ENCODE measurements around the gene PTPRB.
A peak's percentile ranks its signal among the peaks of the same experiment; 100 is the strongest.

Gene PTPRB

GRCh38 chr12:70639535-70639934 lies 2.3 kb upstream of the PTPRB start:
- Histone ChIP-seq H3K36me3 (ENCODE audit: control insufficient read depth, insufficient read depth, low read length) (no peaks in the 10 kb centered on the region), H3K9me3 (ENCODE audit: control insufficient read depth, low read length) (no peaks in the 10 kb centered on the region), H3K4me3 (ENCODE audit: low read length) (no peak overlapping the region), H3K4me1 (ENCODE audit: control insufficient read depth, insufficient read depth, low read length) (no peaks in the 10 kb centered on the region), H3K9ac (ENCODE audit: low read length) (no peak overlapping the region), H3K27me3 (ENCODE audit: control insufficient read depth, insufficient read depth, low read length) (no peaks in the 10 kb centered on the region)

DNA sequence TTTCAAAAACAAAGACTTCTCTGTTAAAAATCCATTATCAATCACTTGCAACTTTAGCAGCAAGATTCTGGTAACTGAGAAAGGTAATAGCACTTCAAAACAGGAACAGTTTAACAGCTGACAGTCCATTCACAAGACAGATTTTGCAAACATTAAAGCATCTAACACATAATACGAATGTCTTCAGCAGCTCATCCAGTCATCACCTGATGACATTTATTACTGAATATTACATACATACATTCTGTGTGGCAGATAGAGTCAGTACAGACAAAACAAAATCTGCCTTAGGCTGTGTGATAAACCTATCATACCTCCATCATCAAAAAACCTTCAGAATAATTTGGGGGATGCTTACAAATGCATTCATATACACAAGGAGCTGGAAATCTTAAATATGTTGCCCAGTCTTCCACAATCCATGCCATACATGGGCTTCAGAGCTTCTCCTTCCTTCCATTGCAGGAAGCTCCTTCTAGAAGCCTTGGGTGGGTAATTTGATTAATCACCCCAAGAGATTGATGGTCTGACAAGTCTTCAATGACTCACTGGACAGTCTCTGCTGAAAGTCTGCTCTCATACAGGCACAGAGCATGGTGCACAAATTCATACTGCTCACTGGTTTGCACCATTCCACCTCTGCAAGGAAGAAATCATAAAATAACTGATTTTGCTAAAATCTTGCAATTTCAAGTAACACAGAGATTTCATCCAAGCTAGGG lies 1.6 kb upstream of the PTPRB start:
- H3K9ac ChIP-seq (ENCODE audit: low read length) = no peak overlapping the region
- H3K4me3 ChIP-seq (ENCODE audit: low read length) = no peak overlapping the region
- no peaks in the 10 kb centered on the region for H3K9me3 ChIP-seq (ENCODE audit: control insufficient read depth, low read length)
- H3K36me3 ChIP-seq (ENCODE audit: control insufficient read depth, insufficient read depth, low read length) = no peaks in the 10 kb centered on the region
- H3K27me3 ChIP-seq (ENCODE audit: control insufficient read depth, insufficient read depth, low read length) = no peaks in the 10 kb centered on the region
- no peaks in the 10 kb centered on the region for H3K4me1 ChIP-seq (ENCODE audit: control insufficient read depth, insufficient read depth, low read length)

GRCh38 chr12:70635755-70636154 lies 1.5 kb downstream of the PTPRB start:
- H3K4me3 ChIP-seq (ENCODE audit: low read length) = no peak overlapping the region
- H3K36me3 ChIP-seq (ENCODE audit: control insufficient read depth, insufficient read depth, low read length) = no peaks in the 10 kb centered on the region
- no peaks in the 10 kb centered on the region for H3K9me3 ChIP-seq (ENCODE audit: control insufficient read depth, low read length)
- H3K4me1 ChIP-seq (ENCODE audit: control insufficient read depth, insufficient read depth, low read length) = no peaks in the 10 kb centered on the region
- no peaks in the 10 kb centered on the region for H3K27me3 ChIP-seq (ENCODE audit: control insufficient read depth, insufficient read depth, low read length)
- H3K9ac ChIP-seq (ENCODE audit: low read length) = no peak overlapping the region

DNA sequence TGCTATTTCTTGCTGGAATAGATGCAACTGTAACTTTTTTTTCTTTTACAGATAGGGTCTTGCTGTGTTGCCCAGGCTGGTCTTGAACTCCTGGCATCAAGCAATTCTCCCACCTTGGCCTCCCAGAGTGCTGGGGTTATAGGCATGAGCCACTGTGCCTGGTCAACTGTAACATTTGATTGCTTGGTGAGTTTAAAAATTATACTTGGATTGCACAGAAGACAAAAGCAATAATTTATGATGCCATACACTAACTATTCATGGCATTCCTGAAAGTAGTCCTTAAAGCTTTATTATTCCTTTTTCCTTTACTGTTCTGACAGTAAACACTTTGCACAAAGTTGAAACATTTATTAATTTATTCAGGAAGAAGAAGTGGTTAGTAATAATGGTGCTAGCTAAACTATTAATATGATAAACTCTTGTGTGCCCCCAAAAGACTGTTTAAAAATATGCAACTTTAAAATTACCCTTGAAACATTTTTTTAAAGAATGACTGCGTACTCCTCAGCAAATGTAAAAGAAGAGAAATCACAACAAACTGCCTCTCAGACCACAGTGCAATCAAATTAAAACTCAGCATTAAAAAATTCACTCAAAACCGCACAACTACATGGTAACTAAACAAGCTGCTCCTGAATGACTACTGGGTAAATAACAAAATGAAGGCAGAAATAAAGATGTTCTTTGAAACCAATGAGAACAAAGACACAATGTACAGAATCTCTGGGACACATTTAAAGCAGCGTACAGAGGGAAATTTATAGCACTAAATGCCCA lies 8.3 kb downstream of the PTPRB start:
- no peaks in the 10 kb centered on the region for H3K27me3 ChIP-seq (ENCODE audit: control insufficient read depth, insufficient read depth, low read length)
- no peaks in the 10 kb centered on the region for H3K4me1 ChIP-seq (ENCODE audit: control insufficient read depth, insufficient read depth, low read length)
- H3K9ac ChIP-seq (ENCODE audit: low read length) = no peak overlapping the region
- no peaks in the 10 kb centered on the region for H3K9me3 ChIP-seq (ENCODE audit: control insufficient read depth, low read length)
- no peak overlapping the region for H3K4me3 ChIP-seq (ENCODE audit: low read length)
- H3K36me3 ChIP-seq (ENCODE audit: control insufficient read depth, insufficient read depth, low read length) = no peaks in the 10 kb centered on the region

DNA sequence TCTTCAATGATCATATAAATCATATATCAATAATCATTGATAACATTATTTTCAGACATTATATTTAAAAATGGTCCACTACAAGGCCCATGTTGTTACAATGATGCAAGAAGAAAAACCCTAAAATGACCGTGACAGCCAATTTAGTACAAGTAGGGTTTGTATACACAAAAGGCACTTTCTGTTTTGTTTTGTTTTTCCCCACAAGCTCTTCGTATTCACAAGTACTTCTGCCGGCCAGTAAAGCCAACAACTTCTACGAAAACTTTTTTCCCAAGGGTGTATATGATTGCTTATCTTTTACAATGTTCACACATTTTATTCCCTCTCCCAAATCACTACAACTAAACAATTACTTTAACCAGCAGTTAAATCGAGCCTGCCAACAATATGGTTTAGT lies 9.6 kb downstream of the PTPRB start:
- Histone ChIP-seq H3K4me1 (ENCODE audit: control insufficient read depth, insufficient read depth, low read length) (no peaks in the 10 kb centered on the region), H3K9me3 (ENCODE audit: control insufficient read depth, low read length) (no peaks in the 10 kb centered on the region), H3K27me3 (ENCODE audit: control insufficient read depth, insufficient read depth, low read length) (no peaks in the 10 kb centered on the region), H3K36me3 (ENCODE audit: control insufficient read depth, insufficient read depth, low read length) (no peaks in the 10 kb centered on the region), H3K9ac (ENCODE audit: low read length) (no peak overlapping the region), H3K4me3 (ENCODE audit: low read length) (no peak overlapping the region)

DNA sequence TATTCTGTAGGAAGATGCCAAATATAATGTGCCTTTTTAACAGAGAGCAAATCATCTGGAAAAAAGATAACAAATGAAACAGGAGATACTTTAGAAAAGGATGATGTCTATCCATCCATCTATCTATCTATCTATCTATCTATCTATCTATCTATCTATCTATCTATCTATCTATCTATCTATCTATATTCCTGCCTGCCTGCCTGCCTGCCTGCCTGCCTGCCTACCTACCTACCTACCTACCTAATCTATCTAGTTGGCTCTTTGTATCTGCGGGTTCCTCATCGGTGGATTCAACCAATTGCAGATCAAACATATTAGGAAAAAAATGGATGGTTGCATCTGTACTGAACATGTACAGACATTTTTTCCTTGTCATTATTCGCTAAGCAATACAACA lies 11.0 kb downstream of the PTPRB start:
- Histone ChIP-seq H3K27me3 (ENCODE audit: control insufficient read depth, insufficient read depth, low read length) (no peaks in the 10 kb centered on the region), H3K9ac (ENCODE audit: low read length) (no peak overlapping the region), H3K4me3 (ENCODE audit: low read length) (no peak overlapping the region), H3K4me1 (ENCODE audit: control insufficient read depth, insufficient read depth, low read length) (no peaks in the 10 kb centered on the region), H3K9me3 (ENCODE audit: control insufficient read depth, low read length) (no peaks in the 10 kb centered on the region), H3K36me3 (ENCODE audit: control insufficient read depth, insufficient read depth, low read length) (no peaks in the 10 kb centered on the region)

GRCh38 chr12:70619471-70620152 lies 17.6 kb downstream of the PTPRB start:
- Histone ChIP-seq H3K9ac (ENCODE audit: low read length) (no peak overlapping the region), H3K4me1 (ENCODE audit: control insufficient read depth, insufficient read depth, low read length) (no peaks in the 10 kb centered on the region), H3K4me3 (ENCODE audit: low read length) (no peak overlapping the region), H3K27me3 (ENCODE audit: control insufficient read depth, insufficient read depth, low read length) (no peaks in the 10 kb centered on the region), H3K9me3 (ENCODE audit: control insufficient read depth, low read length) (no peaks in the 10 kb centered on the region), H3K36me3 (ENCODE audit: control insufficient read depth, insufficient read depth, low read length) (no peaks in the 10 kb centered on the region)

- Histone ChIP-seq H3K4me1 (ENCODE audit: control insufficient read depth, insufficient read depth, low read length) (no peaks in the 10 kb centered on the region), H3K36me3 (ENCODE audit: control insufficient read depth, insufficient read depth, low read length) (no peaks in the 10 kb centered on the region), H3K9me3 (ENCODE audit: control insufficient read depth, low read length) (no peaks in the 10 kb centered on the region), H3K9ac (ENCODE audit: low read length) (no peak overlapping the region), H3K27me3 (ENCODE audit: control insufficient read depth, insufficient read depth, low read length) (no peaks in the 10 kb centered on the region), H3K4me3 (ENCODE audit: low read length) (no peak overlapping the region)
Observed at GRCh38 chr12:70618371-70618770, 18.9 kb downstream of the PTPRB start.

- Histone ChIP-seq H3K36me3 (ENCODE audit: control insufficient read depth, insufficient read depth, low read length) (no peaks in the 10 kb centered on the region), H3K9me3 (ENCODE audit: control insufficient read depth, low read length) (no peaks in the 10 kb centered on the region), H3K9ac (ENCODE audit: low read length) (no peak overlapping the region), H3K4me3 (ENCODE audit: low read length) (no peak overlapping the region), H3K27me3 (ENCODE audit: control insufficient read depth, insufficient read depth, low read length) (no peaks in the 10 kb centered on the region), H3K4me1 (ENCODE audit: control insufficient read depth, insufficient read depth, low read length) (peaks cover 4% of the 10 kb centered on the region)
Observed at GRCh38 chr12:70617450-70617849, 19.8 kb downstream of the PTPRB start.

- peaks cover 6% of the 10 kb centered on the region for H3K4me1 ChIP-seq (ENCODE audit: control insufficient read depth, insufficient read depth, low read length)
- no peaks in the 10 kb centered on the region for H3K36me3 ChIP-seq (ENCODE audit: control insufficient read depth, insufficient read depth, low read length)
- no peak overlapping the region for H3K4me3 ChIP-seq (ENCODE audit: low read length)
- no peaks in the 10 kb centered on the region for H3K9me3 ChIP-seq (ENCODE audit: control insufficient read depth, low read length)
- no peaks in the 10 kb centered on the region for H3K27me3 ChIP-seq (ENCODE audit: control insufficient read depth, insufficient read depth, low read length)
- H3K9ac ChIP-seq (ENCODE audit: low read length) = no peak overlapping the region
Observed at GRCh38 chr12:70615174-70615866, 21.9 kb downstream of the PTPRB start.

DNA sequence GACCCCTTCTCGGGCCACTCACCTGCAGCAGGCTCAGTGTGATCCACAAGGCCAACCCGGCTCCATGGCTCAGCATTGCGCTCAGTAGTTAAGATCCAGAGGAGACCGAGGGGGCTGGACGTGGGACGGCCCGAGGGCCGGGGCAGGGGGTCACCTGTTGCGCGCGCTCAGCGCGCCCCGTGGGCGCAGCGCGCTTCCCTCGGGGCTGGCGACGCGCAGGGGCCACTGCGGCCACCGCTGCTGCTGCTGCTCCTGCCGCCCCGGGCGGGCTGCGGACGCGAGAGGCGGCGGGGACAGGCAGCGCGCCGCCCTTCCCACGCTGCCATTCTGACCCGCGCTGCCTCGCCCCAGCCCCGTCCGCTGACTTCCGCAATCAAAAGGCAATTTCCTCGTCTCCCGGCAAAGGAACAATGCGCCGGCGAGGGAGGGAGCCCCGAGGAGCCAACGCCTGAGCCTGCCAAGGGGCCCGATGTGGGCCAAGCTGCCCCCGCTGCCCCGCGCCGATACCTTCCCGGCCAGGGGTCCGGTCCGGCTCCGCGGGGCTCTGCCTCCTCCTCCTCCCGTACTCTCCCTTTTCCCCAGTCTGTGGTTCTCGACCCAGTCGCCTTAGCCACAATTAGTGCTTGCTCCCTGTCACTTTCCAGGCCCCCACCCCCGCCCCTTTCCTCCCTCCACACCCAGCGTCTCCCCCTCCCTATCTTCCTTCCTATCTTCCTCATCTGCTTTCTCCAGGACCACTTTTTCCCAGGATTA lies 27.3 kb downstream of the PTPRB start:
- Histone ChIP-seq H3K27me3 (ENCODE audit: control insufficient read depth, insufficient read depth, low read length) (peaks cover 12% of the 10 kb centered on the region), H3K9me3 (ENCODE audit: control insufficient read depth, low read length) (no peaks in the 10 kb centered on the region), H3K4me3 (ENCODE audit: low read length) (peak overlapping the region; percentile 47), H3K36me3 (ENCODE audit: control insufficient read depth, insufficient read depth, low read length) (no peaks in the 10 kb centered on the region), H3K9ac (ENCODE audit: low read length) (peak overlapping the region; percentile 56), H3K4me1 (ENCODE audit: control insufficient read depth, insufficient read depth, low read length) (peaks cover 13% of the 10 kb centered on the region)
